Measurements from ENCODE around the gene WWOX.

DNA sequence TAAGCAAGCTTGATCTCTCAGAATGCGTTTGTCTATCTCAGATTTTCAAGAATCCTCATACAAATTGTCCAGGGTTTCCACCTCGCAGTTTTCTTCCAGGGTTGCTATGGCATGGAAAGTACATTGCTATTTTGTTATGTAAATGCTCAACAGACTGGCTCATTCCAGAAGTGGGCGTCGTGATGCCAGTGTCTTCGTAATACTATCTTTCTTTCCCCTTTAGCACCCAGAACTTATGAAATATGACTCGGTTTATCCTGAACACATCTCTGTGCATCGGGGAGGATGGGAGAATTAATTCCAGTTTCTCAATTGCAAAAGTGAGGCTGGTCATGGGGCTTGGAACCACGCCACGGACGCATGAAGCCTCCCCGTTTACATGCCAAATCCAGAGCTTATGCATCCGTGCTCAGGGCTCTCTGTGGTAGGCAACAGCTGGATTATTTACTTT, 405.0 kb downstream of the WWOX start:
- no peak for TF ChIP-seq POLR2A (IDR thresholded peaks at IDR 0.05)
- TF ChIP-seq CTCF (IDR thresholded peaks at IDR 0.05) = no peak
- TF ChIP-seq EP300 (IDR thresholded peaks at IDR 0.05) = no peak
- TF ChIP-seq POLR2AphosphoS5 (IDR thresholded peaks at IDR 0.05) = no peak
